Measurements from ENCODE around the gene ANAPC13. TPM values are rescaled to one million over a fixed set of nuclear protein-coding genes. Genes with fewer than 3 reads are reported as not detected.
A peak's percentile ranks its signal among the peaks of the same experiment; 100 is the strongest.

Gene ANAPC13
- polyA plus RNA-seq, 2 donors = 15.7 to 33.0 TPM

DNA sequence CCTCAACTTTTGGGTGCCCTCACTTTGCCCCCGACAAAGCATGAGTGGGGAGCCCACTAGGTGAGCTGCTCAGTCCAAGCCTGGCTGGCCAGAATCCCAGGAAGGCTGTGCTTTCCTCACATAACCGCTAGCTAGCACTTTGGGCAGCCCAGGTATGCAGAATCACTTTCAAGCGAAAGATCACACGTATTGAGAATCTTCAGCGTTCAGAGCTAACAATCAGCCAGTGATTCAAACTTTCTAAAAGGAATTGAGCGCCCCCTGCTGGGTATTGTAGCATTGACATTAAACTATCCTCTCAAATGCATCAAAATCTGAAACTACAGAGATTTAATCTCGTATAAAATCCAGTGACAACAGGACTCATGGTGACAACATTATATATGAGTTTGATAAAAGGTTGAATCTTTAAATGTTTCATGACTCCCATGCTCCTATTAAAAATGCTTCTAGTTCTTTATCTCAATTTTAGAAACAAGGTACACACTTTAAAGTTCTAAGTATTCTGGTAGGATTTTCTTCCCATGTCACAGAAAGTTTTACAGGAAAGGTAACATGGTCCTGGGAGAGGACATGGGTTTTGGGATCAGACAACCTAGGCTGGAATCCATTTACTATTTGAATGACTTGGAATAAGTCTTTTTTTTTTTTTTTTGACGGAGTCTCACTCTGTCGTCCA lies 11.8 kb downstream of the ANAPC13 start:
- Histone ChIP-seq H3K36me3 (ENCODE audit: control insufficient read depth in 2 of 2, insufficient read depth in 2 of 2, low read length in 1 of 2) (no peaks in the 10 kb centered on the region), H3K4me3 (ENCODE audit: low read depth in 1 of 2, low read length in 2 of 2) (no peak overlapping the region), H3K27me3 (ENCODE audit: control insufficient read depth in 1 of 2, insufficient read depth in 2 of 2, low read length in 2 of 2) (no peaks in the 10 kb centered on the region), H3K27ac (ENCODE audit: low read depth in 2 of 2, low read length in 1 of 2) (no peak overlapping the region), H3K9me3 (ENCODE audit: control insufficient read depth in 2 of 2, insufficient read depth in 1 of 2, low read depth in 1 of 2, low read length in 1 of 2) (no peaks in the 10 kb centered on the region), H3K4me1 (ENCODE audit: control insufficient read depth in 2 of 2, insufficient read depth in 2 of 2, low read length in 1 of 2) (peaks cover 5 to 13% of the 10 kb centered on the region in 2 donors)
- 15 to 24% methylated on average over 8 to 9 of the region's 9 CpGs for WGBS, 2 donors

GRCh38 chr3:134472831-134473230 lies 13.0 kb downstream of the ANAPC13 start:
- H3K36me3 ChIP-seq (ENCODE audit: control insufficient read depth in 2 of 2, insufficient read depth in 2 of 2, low read length in 1 of 2) = no peaks in the 10 kb centered on the region
- H3K27ac ChIP-seq (ENCODE audit: low read depth in 2 of 2, low read length in 1 of 2) = no peak overlapping the region
- H3K4me1 ChIP-seq (ENCODE audit: control insufficient read depth in 2 of 2, insufficient read depth in 2 of 2, low read length in 1 of 2) = peaks cover 5 to 13% of the 10 kb centered on the region in 2 donors
- no peak overlapping the region for H3K4me3 ChIP-seq (ENCODE audit: low read depth in 1 of 2, low read length in 2 of 2)
- 97 to 98% methylated on average over 6 of the region's 6 CpGs for WGBS, 2 donors
- H3K27me3 ChIP-seq (ENCODE audit: control insufficient read depth in 1 of 2, insufficient read depth in 2 of 2, low read length in 2 of 2) = no peaks in the 10 kb centered on the region
- no peaks in the 10 kb centered on the region for H3K9me3 ChIP-seq (ENCODE audit: control insufficient read depth in 2 of 2, insufficient read depth in 1 of 2, low read depth in 1 of 2, low read length in 1 of 2)

- Histone ChIP-seq H3K4me3 (ENCODE audit: low read depth in 1 of 2, low read length in 2 of 2) (no peak overlapping the region), H3K27me3 (ENCODE audit: control insufficient read depth in 1 of 2, insufficient read depth in 2 of 2, low read length in 2 of 2) (no peaks in the 10 kb centered on the region), H3K4me1 (ENCODE audit: control insufficient read depth in 2 of 2, insufficient read depth in 2 of 2, low read length in 1 of 2) (peaks cover 5 to 9% of the 10 kb centered on the region in 2 donors), H3K27ac (ENCODE audit: low read depth in 2 of 2, low read length in 1 of 2) (peak overlapping the region in 1 of 2 donors; percentile 7), H3K9me3 (ENCODE audit: control insufficient read depth in 2 of 2, insufficient read depth in 1 of 2, low read depth in 1 of 2, low read length in 1 of 2) (no peaks in the 10 kb centered on the region), H3K36me3 (ENCODE audit: control insufficient read depth in 2 of 2, insufficient read depth in 2 of 2, low read length in 1 of 2) (no peaks in the 10 kb centered on the region)
- 53 to 63% methylated on average over 8 of the region's 8 CpGs for WGBS, 2 donors
Observed at GRCh38 chr3:134471521-134472193, 14.1 kb downstream of the ANAPC13 start.

- no peaks in the 10 kb centered on the region for H3K36me3 ChIP-seq (ENCODE audit: control insufficient read depth in 2 of 2, insufficient read depth in 2 of 2, low read length in 1 of 2)
- no peaks in the 10 kb centered on the region for H3K27me3 ChIP-seq (ENCODE audit: control insufficient read depth in 1 of 2, insufficient read depth in 2 of 2, low read length in 2 of 2)
- WGBS, 2 donors = 88 to 94% methylated on average over 4 of the region's 4 CpGs
- H3K9me3 ChIP-seq (ENCODE audit: control insufficient read depth in 2 of 2, insufficient read depth in 1 of 2, low read depth in 1 of 2, low read length in 1 of 2) = no peaks in the 10 kb centered on the region
- peaks cover 0 to 10% of the 10 kb centered on the region in 2 donors for H3K4me1 ChIP-seq (ENCODE audit: control insufficient read depth in 2 of 2, insufficient read depth in 2 of 2, low read length in 1 of 2)
- no peak overlapping the region for H3K4me3 ChIP-seq (ENCODE audit: low read depth in 1 of 2, low read length in 2 of 2)
- H3K27ac ChIP-seq (ENCODE audit: low read depth in 2 of 2, low read length in 1 of 2) = no peak overlapping the region
Observed at GRCh38 chr3:134468519-134468918, 17.3 kb downstream of the ANAPC13 start.

GRCh38 chr3:134466331-134466730 lies 19.5 kb downstream of the ANAPC13 start:
- H3K9me3 ChIP-seq (ENCODE audit: control insufficient read depth in 2 of 2, insufficient read depth in 1 of 2, low read depth in 1 of 2, low read length in 1 of 2) = no peaks in the 10 kb centered on the region
- H3K36me3 ChIP-seq (ENCODE audit: control insufficient read depth in 2 of 2, insufficient read depth in 2 of 2, low read length in 1 of 2) = no peaks in the 10 kb centered on the region
- no peak overlapping the region for H3K27ac ChIP-seq (ENCODE audit: low read depth in 2 of 2, low read length in 1 of 2)
- 30 to 64% methylated on average over 1 of the region's 1 CpG for WGBS, 2 donors
- no peak overlapping the region for H3K4me3 ChIP-seq (ENCODE audit: low read depth in 1 of 2, low read length in 2 of 2)
- peaks cover 0 to 5% of the 10 kb centered on the region in 2 donors for H3K4me1 ChIP-seq (ENCODE audit: control insufficient read depth in 2 of 2, insufficient read depth in 2 of 2, low read length in 1 of 2)
- H3K27me3 ChIP-seq (ENCODE audit: control insufficient read depth in 1 of 2, insufficient read depth in 2 of 2, low read length in 2 of 2) = no peaks in the 10 kb centered on the region

DNA sequence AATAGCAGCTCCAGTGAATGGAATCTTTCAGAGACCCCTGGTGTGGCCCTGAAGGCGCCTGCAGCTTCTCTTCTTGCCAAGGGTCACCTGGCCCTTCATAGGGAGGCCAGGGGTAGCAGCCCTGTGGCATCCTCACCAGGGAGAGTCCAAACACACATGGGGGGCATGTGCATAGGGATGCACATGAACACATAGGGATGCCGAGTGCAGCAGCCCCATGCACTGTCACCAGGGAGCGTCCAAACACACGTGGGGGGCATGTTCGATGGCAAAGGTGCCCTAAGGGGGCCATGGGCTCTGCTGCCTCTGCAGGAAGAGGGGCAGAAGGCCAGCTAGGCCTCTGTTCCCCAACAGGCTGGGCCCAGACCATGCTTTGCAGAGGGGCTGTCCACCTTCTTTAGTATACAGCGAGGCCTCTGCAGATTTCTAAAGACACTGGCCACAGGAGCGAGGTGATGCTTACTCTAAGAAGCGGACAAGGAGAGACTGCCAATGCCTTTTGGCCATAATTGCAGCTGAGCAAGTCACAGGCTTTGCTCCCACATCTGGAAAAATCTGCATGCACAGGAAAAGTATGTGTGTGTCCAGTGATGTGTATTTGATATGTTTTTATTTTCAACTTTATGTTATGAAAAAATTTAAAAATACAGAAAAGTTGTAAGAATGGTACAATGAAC lies 21.0 kb downstream of the ANAPC13 start:
- Histone ChIP-seq H3K36me3 (ENCODE audit: control insufficient read depth in 2 of 2, insufficient read depth in 2 of 2, low read length in 1 of 2) (no peaks in the 10 kb centered on the region), H3K9me3 (ENCODE audit: control insufficient read depth in 2 of 2, insufficient read depth in 1 of 2, low read depth in 1 of 2, low read length in 1 of 2) (no peaks in the 10 kb centered on the region), H3K27ac (ENCODE audit: low read depth in 2 of 2, low read length in 1 of 2) (peak overlapping the region; percentile 57 to 59), H3K27me3 (ENCODE audit: control insufficient read depth in 1 of 2, insufficient read depth in 2 of 2, low read length in 2 of 2) (no peaks in the 10 kb centered on the region), H3K4me1 (ENCODE audit: control insufficient read depth in 2 of 2, insufficient read depth in 2 of 2, low read length in 1 of 2) (peaks cover 0 to 4% of the 10 kb centered on the region in 2 donors), H3K4me3 (ENCODE audit: low read depth in 1 of 2, low read length in 2 of 2) (no peak overlapping the region)
- WGBS, 2 donors = 70 to 79% methylated on average over 8 of the region's 8 CpGs

DNA sequence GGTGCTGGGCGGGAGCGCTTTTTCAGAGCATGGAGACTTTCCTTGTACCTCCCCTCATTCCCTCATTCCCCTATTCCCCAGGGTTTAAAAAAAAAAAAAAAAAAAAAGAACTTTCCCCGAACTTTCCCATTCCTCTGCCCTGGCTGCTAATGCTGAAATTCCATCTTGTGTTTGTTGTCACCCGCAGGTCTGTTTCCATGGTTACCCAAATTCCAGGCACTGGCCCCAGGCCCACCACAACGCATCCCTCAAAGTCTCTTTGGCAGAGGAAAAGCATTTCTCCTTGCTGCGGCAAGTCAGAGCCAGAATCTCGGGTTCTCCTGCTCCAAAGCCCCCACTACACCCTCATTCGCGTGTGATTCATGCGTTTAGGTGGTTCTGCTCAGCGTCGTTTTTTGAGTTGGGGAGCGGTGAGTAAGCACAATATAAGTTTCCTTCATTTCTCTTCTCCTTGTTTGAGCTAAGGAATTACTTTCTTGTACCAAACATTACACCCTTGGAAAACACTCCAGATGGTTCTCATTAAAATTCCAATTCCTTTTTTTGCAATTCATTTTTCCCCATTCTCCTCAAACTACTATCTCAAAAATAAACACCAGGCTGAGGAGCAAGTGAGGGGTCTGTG lies 21.6 kb downstream of the ANAPC13 start:
- Histone ChIP-seq H3K27ac (ENCODE audit: low read depth in 2 of 2, low read length in 1 of 2) (peak overlapping the region; percentile 57 to 59), H3K27me3 (ENCODE audit: control insufficient read depth in 1 of 2, insufficient read depth in 2 of 2, low read length in 2 of 2) (no peaks in the 10 kb centered on the region), H3K4me3 (ENCODE audit: low read depth in 1 of 2, low read length in 2 of 2) (no peak overlapping the region), H3K9me3 (ENCODE audit: control insufficient read depth in 2 of 2, insufficient read depth in 1 of 2, low read depth in 1 of 2, low read length in 1 of 2) (no peaks in the 10 kb centered on the region), H3K36me3 (ENCODE audit: control insufficient read depth in 2 of 2, insufficient read depth in 2 of 2, low read length in 1 of 2) (no peaks in the 10 kb centered on the region), H3K4me1 (ENCODE audit: control insufficient read depth in 2 of 2, insufficient read depth in 2 of 2, low read length in 1 of 2) (peaks cover 0 to 4% of the 10 kb centered on the region in 2 donors)
- WGBS, 2 donors = 32 to 33% methylated on average over 13 of the region's 13 CpGs

DNA sequence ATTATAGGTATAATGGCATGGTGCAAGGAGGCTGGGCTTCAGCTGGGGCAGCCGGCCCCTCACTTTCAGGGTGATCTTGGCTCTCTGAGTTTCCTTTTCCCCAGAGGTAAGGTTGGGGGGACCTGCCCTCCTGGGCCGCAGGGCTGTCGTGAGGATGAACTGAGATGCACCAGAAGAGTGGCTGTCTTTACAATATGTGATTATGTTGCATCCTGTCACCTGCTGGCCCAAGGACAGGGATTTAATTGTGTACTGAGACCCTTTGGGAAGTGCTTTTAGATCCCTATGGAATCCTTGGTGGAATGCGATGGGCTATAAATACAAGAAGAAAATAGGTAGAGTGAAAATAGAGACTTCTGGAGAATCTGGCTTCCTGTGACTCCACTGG lies 22.1 kb downstream of the ANAPC13 start:
- Histone ChIP-seq H3K4me1 (ENCODE audit: control insufficient read depth in 2 of 2, insufficient read depth in 2 of 2, low read length in 1 of 2) (peaks cover 0 to 4% of the 10 kb centered on the region in 2 donors), H3K4me3 (ENCODE audit: low read depth in 1 of 2, low read length in 2 of 2) (no peak overlapping the region), H3K36me3 (ENCODE audit: control insufficient read depth in 2 of 2, insufficient read depth in 2 of 2, low read length in 1 of 2) (no peaks in the 10 kb centered on the region), H3K27ac (ENCODE audit: low read depth in 2 of 2, low read length in 1 of 2) (peak overlapping the region; percentile 55 to 63), H3K27me3 (ENCODE audit: control insufficient read depth in 1 of 2, insufficient read depth in 2 of 2, low read length in 2 of 2) (no peaks in the 10 kb centered on the region), H3K9me3 (ENCODE audit: control insufficient read depth in 2 of 2, insufficient read depth in 1 of 2, low read depth in 1 of 2, low read length in 1 of 2) (no peaks in the 10 kb centered on the region)
- WGBS, 2 donors = 66 to 75% methylated on average over 4 of the region's 4 CpGs

- Histone ChIP-seq H3K4me1 (ENCODE audit: control insufficient read depth in 2 of 2, insufficient read depth in 2 of 2, low read length in 1 of 2) (peaks cover 0 to 4% of the 10 kb centered on the region in 2 donors), H3K27ac (ENCODE audit: low read depth in 2 of 2, low read length in 1 of 2) (peak overlapping the region; percentile 6 to 71), H3K27me3 (ENCODE audit: control insufficient read depth in 1 of 2, insufficient read depth in 2 of 2, low read length in 2 of 2) (no peaks in the 10 kb centered on the region), H3K4me3 (ENCODE audit: low read depth in 1 of 2, low read length in 2 of 2) (no peak overlapping the region), H3K36me3 (ENCODE audit: control insufficient read depth in 2 of 2, insufficient read depth in 2 of 2, low read length in 1 of 2) (no peaks in the 10 kb centered on the region), H3K9me3 (ENCODE audit: control insufficient read depth in 2 of 2, insufficient read depth in 1 of 2, low read depth in 1 of 2, low read length in 1 of 2) (no peaks in the 10 kb centered on the region)
- 38 to 50% methylated on average over 5 of the region's 5 CpGs for WGBS, 2 donors
Observed at GRCh38 chr3:134462331-134462941, 23.3 kb downstream of the ANAPC13 start.
